Posterior vena cava (tissue), 2 donors: ENCODE measurements around the gene PRKCH. TPM values are rescaled to one million over a fixed set of nuclear protein-coding genes. Genes with fewer than 3 reads are reported as not detected.
A peak's percentile ranks its signal among the peaks of the same experiment; 100 is the strongest.

Experiments used
- DNase-seq: peaks from one replicate; pipeline ENCODE4 v3.0.0-alpha.2; 2020; ENCODE audit warnings: low spot score
- intact Hi-C, 2 donors: fragments of 100-400 bp; cut with DNase I; formaldehyde crosslinking; loops; one replicate each; pipeline versions ENCODE4 v1.14.1 to v1.14.2; 2022 to 2023
- total RNA-seq, 2 donors: library from RNA; stranded (reverse); fragmentation: NEBNext Ultra II Directional; extraction: Animal tissue kit (Norgen Biotek cat#: 25700); gene quantifications; one replicate each; pipeline ENCODE4 v1.2.1, GENCODE V29; 2021
- donor health status: DM: yes; HTN: yes; CAD: no.
- donor health status: DM: yes; HTN: yes; CAD: no.

Gene PRKCH
- total RNA-seq, 2 donors from 2014 or later, result 37.3 to 37.5 TPM

DNA sequence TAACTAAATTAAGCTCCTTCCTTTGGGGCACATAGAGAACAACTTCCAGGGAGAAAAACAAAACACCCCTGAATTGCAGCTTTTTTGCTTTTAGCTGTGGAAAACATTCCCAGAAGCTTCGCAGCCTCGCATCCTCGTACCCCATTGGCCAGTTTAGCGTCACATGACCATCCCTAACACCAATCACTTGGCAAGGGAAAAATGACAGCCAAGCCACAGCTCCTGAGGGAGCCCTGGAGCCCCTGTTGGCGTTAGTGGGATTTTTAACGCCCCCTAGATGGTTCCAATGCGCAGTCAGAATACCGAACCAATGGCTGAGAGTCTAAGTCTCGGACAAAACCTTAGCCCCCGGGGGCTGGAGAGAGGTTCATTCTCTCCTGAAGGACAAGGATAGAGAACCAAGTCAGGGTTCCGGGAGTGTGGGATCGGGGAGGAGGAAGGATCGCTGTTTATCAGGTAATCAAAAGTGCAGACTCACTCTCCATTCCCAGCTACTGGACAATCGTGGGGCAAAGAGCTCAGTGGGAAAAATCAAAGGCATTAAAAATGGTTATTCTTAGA is 238.3 kb downstream of the PRKCH start:
- DNase-seq, result no peak
- intact Hi-C loops, result no loop called here

DNA sequence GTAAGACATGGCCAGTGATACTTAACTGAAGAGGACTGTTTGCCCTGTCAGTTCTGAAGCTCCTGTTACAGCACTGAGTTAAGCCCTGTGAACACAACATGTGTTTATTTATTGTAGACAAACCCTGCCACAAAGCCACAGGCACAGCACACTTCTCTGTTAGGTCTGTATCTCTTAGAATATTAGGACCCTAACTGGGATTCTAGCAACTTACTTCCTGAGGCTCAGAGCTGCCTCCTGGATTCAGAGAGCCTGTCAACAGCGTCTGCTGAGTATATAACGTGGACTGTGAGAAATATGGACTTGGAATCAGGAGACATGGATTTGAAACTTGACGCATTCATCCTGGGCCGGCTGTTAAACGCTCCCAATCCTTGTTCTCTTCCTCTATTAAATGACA is 238.9 kb downstream of the PRKCH start:
- DNase-seq, result no peak
- intact Hi-C loops, result no loop called here

DNA sequence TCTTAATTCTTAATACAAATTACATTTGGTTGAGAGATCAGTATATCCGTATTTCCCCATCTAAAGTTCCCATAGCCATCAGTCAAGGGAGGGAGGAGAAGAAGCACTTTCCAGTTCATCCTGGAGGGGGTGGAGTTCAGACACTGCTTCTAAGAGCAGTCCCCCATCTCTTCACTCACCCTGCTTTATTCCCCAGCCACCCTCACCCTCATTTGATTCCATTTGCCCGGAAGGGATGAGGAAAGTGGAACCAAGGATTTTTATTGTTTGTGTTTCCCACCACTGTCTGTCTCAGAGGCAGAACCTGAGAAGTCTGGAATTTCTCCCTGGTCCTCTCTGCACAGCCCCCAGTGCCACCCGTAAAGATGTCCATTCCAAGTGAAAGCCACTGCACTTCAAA is 239.7 kb downstream of the PRKCH start:
- intact Hi-C loops, result no loop called here
- no peak for DNase-seq

DNA sequence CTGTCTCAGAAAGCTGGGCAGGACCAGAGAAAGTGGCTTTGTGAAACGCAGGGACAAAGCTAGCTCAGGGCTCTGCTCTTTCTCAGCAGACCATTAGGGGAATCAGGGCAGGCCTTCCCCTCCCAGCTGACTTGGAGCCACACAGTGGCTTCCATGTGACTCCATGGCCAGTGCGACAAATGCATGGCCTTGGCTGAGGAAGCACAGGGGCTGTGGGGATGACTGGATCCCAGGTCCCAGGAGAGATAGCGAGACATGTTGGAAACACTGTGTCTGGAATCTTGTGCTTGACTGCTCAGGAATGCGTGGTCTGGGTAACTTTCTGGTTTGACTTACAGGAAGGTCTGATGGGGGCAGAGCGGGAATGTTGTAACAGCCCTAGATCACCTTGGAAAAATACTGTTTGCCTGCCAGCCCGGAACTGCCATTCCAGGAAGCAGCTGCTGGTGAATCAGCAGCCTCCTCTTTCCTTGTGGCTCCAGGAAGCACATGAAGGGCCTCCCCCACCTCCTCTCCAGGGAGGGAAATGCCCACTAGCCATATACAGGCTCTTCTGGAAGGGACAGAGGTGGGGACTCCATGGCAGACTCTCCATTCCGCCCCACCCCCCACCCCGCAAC is 240.4 kb downstream of the PRKCH start:
- DNase-seq, result peak; percentile 92
- intact Hi-C loops, result no loop called here

DNA sequence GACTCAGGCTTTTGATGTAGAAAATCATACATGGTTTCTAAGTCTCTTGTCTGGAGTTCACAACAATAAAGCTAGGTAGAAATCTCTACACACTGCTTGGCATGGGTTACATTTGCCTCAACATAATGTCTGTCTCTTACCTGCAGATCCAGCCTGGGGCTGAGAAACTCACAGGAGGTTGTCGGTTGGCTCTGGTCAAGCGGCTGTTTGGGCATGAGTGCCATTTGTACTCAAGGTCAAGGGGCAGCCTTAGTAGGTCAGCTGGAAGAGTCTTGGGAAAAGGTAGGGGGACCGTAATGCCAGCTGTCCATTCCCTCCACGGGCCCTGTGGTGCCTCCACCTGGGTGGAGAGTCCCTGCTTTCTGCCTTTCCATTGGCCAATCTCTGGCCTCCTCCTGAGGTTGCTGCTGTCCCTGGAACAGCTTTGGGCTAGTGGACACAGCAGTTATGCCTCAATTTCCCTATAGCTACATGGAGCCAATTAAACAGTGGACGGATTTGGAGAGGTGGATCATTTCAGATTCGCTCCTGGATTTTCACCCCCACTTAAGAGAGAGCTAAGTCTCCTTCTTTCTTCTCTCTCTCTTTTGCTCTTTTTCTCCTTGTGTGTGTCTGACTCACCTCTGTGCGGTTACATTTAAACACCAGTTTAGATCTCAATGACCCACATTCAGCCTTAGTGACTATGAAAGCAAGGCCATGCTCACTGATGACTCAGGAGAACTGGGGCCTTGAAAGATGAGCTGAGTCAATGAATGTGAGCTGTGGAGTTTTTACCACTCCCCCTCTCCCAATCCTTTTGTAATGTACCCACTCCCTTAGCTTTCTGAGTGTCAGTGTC is 241.2 kb downstream of the PRKCH start:
- intact Hi-C loops, result no loop called here
- DNase-seq, result no peak

DNA sequence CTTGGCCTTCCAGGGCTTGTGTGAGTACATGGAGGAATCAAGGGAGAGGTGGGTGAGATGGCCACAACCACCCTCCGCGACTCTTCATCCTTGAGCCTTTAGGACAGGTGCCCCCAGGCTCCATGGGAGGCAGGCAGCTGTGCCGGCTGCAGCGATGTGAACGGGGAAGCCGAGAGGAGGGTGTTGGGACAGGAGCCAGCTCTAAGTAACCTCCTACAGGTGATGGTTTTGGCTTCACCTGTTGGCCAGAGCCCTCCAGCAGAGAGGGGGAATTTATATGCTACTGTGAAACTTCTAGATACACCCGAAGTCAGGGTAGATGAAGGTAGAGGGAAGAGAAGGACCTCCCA is 241.8 kb downstream of the PRKCH start:
- intact Hi-C loops, result no loop called here
- no peak for DNase-seq

DNA sequence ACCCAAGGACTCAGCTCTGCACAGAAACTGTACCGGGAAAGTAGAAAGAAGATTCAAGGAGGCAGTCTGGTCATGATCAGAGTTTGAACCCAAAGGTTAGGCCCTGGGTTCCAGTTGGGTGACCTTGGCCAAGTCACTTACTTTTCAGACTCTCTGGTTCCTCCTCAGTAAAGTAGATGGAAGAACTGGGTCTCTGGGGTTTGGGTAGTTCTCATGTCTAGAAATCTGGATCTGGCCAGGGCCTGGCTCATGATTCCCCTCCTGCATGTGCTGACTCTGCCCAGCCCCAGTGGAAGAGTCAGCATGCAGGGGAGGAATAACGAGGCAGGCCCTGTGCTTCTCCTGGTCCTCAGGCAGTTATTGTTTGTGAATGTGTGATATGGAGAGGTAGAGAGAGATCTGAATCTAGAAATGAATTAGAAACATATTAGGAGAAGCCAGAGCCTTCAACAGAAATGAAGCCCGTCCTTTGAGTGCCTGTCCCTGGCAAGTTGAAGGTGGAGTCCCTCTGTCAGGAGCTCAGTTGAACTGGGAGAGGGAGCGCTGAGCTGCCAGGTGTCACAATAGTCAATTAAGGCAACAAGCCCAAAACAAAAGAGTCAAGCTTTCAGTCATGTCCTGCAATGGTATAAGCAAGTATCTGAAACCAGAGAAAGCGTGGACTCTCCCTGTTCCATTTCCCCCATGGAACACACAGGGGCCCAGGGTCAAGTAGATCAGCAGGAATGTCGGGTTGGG is 242.7 kb downstream of the PRKCH start:
- intact Hi-C loops, result no loop called here

DNA sequence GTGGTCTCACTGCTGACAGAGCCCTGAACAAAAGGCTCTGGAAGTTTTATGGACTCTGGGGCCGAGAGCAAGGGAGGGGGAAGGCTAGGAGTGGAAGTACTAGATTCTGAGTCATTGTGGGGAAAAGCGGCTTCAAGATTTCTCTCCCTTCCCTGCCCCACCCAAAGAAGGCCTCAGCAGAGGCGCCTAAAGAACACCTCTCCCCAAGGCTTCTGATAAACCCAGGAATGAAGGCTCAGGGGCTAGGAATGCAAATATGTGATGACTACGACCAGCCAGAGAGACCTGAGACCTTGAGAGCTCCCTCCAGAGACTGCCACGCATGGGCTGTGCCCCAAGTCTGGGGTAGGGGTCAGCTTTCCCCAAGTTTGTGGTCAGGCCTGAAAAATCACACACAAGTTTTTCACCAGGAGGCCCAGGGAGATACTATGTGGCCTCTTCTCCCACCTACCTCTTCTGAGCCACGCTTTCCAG is 243.3 kb downstream of the PRKCH start:
- intact Hi-C loops, result no loop called here
- DNase-seq, result no peak

More for the DNA sequence above, 242.7 kb downstream of the PRKCH start:
- DNase-seq, result no peak

DNA sequence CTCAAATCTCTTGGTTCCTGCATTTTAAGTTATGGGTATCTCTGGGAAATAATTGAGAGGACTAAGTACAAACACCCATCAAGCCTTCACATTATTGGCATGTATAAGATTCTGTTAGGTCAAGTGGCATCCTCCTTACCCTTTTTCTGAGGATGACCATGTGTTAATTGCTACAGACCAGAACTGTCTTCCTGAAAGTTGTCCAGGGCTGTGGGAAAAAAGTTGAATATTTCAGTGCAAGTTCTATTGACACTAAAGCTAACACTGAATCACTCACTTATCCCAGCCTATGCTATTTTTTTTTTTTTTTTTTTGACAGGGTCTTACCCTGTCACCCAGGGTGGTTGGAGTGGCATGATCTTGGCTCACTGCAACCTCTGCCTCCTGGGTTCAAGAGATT is 243.8 kb downstream of the PRKCH start:
- no peak for DNase-seq
- intact Hi-C loops, result no loop called here

DNA sequence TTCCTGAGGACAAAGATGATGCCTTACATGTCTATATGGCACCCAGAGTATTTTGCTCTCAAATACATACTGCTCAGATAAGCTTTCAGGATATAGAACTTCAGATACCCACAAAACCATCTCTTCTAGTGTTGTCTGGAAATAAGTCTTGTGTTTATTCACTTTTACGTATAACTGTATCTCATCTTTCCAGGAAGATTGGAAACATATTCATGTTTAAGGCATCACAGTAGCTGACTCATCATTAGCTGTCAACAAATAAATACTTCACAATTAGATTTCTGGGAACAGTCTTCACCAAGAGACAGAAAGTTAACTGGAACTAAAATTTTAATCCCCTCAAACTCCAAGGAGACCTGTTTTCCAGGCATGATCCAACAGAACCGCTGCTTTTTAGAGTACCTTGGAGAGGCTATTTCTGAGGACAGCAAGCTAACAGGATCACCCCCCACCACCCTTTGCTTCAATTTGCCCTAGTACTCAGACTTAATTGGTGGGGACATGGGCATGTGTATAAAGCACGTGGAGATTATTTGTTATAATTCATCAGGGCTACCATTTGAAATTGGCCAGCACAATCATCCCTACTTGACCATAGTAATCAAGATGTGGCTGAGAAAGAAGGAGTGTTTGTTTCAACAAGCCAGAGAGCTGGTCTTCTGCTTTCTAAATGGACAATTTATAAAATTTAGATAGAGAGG is 244.6 kb downstream of the PRKCH start:
- intact Hi-C loops, result no loop called here

DNA sequence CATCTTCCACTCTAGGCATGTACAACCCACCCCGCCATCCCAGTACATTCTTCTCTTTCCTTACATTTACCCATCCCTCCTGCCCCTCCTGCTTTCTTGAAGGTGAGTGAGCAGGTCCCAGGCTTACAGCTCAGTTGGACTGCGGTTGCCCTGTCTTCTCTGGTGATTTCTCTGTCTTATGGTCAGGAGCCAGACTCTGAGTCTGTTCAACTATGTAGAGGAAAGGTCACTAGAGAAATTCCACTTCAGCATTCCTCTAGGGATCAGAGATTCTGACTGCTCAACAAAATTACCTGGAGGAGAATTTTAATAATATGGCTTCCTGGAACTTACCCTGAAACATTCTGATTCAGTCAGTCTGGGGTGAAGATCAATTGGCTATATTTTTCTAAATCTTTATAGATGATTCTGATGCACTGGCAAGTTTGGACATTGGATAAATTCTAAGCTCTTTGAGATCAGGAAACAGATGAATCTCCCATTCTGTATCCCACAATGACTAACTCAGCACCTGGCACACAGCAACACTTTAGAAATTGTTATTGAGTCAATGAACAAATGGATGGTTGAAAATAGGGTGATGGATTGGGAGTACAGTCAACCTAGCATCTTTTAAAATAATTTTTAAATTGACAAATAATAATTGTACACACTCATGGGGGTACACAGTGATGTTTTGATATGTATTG is 245.3 kb downstream of the PRKCH start:
- intact Hi-C loops, result no loop called here

More for the DNA sequence above, 244.6 kb downstream of the PRKCH start:
- DNase-seq, result no peak

DNA sequence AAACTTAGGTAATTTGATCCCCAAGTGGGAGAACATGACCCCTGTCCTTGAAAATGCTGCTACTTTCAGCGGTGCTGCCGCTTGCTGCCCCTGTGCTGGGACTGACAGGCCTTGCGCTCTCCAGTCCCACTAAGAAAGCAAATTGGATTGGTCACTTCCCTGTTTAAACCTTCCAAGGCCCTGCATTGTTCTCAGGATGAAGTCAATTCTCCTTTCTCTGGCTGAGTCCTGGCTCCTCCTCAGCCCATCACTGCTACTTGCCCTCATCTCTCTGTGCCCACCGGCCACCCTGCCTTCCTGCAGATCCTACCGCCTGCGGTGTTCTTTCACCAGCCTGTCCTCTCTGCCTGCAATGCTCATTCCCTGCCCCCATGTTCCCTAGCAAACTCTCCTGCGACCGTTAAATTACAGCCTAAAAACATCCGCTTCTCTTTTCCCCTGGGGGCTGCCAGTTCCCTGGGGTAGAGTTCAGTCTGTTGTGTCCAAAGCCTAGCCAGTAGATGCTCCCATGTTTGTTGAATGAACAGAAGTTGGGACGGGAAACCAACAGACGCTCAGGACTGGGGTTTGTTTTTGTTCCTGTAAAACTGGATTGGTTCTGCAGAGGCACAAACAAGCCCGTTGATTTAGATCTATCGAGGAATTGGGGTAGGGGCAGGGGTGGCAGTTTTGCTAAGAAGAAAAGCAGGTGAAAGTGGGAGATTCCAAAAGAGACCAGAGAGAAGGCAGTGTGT is 246.6 kb downstream of the PRKCH start:
- intact Hi-C loops, result no loop called here

More for the DNA sequence above, 245.3 kb downstream of the PRKCH start:
- no peak for DNase-seq

DNA sequence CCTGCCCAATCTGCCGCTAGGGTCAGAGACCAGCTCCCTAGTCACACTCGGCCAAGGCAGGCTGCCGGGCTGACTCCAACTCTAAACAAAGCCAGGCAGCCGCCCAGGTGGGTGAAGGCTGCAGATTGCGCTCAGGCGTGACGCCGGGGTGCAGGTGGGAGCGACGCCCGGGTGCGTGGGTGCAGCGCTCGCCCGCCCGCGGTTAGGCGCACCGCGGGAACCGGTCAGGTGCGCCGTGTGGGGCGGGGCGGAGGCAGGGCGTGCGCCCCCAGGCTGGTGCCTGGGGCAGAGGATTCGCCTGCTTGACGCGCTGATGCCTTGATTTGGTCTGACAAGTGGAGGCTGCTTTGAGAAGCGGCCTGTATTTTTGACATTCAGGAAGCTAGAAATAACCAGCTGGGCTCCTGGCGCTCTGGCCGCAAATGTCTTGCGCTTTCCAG is 247.2 kb downstream of the PRKCH start:
- intact Hi-C loops, result no loop called here
- no peak for DNase-seq

More for the DNA sequence above, 246.6 kb downstream of the PRKCH start:
- no peak for DNase-seq

DNA sequence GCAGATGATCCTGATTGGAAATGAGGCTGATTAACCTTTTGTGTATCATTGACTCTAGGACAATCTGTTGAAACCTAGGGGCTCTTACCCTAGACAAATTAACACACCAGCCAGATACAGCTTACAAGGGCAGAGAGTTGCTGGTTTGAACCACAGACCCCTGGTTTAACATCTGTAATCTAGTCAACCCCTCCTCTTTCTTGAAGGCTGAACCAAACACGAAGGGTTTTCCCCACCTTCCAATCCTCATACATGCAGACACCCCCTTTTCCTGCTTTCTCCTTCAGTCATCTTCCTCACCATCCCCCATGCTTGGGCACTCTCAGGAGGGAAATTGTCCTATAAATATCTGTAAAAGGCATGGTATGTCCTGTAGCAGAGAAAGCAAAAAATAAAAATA is 247.9 kb downstream of the PRKCH start:
- no peak for DNase-seq
- intact Hi-C loops, result no loop called here

DNA sequence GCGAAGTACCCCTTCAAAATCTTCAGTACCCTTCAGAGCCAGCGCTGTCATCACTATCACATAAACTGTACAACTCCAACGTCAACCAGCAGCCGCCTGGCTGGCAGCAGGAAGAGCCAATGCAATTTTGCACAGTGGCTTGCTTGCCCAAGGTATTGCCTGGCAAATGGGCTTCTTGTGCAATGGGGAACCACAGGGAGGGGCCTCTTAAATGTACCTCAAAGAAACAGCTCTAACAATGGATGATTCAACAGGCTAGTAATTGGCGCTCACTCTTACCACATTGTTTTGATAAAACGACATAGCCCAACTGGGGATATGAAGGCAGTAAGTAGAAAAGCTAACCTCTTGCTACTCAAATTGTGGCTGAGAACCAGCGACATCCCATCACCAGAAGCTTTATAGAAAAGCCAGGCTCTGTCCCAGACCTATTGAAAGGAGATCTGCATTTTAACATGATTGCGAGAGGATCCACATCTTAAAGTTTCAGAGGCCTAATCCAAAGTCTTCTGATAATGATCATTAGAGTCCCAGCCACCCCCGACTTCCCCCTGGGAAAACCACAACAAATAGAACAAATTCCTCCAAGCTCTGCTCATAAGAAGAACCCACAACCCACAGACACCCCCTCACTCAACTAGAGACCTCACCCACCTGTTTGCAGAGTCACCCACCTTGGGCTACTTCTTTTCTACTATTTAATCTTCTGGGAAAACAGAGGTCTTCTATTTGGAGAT is 248.6 kb downstream of the PRKCH start:
- DNase-seq, result peak; percentile 88
- intact Hi-C loops, result no loop called here

DNA sequence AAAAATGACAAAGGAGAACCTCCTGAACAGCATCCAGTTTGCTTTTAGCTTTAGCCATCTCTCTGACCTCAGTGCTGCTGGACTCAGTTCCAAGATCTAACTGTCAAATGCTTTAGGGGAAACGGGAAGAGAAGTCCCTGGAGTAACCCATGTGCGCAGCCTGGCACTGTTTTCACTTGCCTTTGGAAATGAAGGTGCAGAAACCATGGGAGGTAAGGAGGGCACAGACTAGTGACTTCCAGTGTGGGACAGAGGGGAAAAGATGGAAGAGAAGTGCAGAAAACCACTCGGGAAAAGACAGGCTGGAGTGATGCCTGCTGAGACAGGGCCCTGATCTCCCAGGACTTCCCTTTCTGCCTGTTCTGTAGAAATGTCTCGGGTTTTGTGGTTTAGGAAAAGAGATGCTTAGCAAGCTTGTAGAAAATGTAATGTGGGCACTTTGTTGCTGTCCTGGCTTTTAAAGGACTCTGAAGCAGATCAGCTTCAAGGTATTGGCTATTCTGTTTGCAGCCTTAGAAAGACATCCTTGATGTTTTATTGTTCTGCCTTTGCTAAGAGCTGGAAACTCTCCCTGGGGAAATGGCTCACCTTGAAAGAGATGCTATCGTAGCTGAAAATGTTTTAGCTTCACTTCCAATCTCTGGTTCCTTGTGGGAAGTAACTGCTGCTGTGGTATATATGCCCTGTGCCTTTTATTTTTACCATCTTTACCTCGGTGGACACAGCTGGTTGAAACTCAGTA is 249.3 kb downstream of the PRKCH start:
- intact Hi-C loops, result no loop called here
- no peak for DNase-seq

DNA sequence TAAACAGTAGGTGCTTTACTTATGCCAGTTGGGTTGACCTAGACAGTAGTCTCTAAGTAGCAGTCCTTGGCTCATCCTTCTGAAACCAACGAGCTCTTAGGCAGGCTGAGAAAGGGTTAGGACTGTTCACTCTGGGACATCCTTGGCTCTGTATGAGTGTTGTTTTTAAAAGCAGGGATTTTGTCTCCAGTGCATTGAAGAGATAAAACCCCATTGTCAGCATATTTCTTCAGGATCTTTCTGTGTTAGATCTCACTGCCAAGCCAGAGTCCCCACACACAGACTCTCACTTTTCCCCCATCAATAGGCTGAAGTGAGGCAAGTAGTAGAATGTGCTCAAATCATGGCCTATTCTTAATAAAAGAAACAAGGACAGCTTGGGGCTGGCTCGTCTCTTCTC is 250.5 kb downstream of the PRKCH start:
- intact Hi-C loops, result no loop called here

More for the DNA sequence above, 250.5 kb downstream of the PRKCH start:
- no peak for DNase-seq
